Measurements from ENCODE around the gene FAM24A. TPM values are rescaled to one million over a fixed set of nuclear protein-coding genes. Genes with fewer than 3 reads are reported as not detected.
"Not testable (repeated sequence)": the region's sequence is repeated elsewhere in the genome, so short reads cannot be mapped to it uniquely, and the experiment has no call there.

Gene FAM24A
- total RNA-seq, 1 donor, result not detected

DNA sequence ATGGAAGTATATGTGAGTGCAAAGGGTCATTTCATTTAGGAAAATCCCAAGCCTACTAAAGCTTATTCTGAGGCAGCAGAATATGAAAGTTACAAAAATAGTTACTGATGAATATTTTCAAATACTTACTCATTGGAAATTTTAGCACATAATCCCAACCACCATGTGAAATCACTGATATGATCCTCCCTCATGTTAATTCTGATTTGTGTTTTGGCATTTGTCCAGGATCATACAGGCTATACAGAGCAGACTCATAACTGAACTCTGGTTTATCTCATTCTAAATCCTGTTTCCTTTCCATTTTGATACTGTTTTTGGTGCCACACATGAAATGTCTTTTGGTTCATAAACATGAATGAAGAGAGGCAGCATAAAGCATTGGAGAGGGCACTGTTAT is 27.6 kb upstream of the FAM24A start:
- H4K20me1 ChIP-seq (ENCODE audit: insufficient read depth, low read length), result no peaks in the 10 kb centered on the region
- H3K4me3 ChIP-seq (ENCODE audit: insufficient read depth, low read length), result no peak overlapping the region
- H3K27ac ChIP-seq (ENCODE audit: low read depth, low read length), result no peak overlapping the region
- H3K4me2 ChIP-seq (ENCODE audit: insufficient read depth, low read length), result no peak overlapping the region
- TF ChIP-seq, protein P1, sequence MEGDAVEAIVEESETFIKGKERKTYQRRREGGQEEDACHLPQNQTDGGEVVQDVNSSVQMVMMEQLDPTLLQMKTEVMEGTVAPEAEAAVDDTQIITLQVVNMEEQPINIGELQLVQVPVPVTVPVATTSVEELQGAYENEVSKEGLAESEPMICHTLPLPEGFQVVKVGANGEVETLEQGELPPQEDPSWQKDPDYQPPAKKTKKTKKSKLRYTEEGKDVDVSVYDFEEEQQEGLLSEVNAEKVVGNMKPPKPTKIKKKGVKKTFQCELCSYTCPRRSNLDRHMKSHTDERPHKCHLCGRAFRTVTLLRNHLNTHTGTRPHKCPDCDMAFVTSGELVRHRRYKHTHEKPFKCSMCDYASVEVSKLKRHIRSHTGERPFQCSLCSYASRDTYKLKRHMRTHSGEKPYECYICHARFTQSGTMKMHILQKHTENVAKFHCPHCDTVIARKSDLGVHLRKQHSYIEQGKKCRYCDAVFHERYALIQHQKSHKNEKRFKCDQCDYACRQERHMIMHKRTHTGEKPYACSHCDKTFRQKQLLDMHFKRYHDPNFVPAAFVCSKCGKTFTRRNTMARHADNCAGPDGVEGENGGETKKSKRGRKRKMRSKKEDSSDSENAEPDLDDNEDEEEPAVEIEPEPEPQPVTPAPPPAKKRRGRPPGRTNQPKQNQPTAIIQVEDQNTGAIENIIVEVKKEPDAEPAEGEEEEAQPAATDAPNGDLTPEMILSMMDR (IDR thresholded peaks at IDR 0.05; ENCODE audit: extremely low read depth, low read depth, low read length), result no peak
- H3K36me3 ChIP-seq (ENCODE audit: insufficient read depth, low read length), result no peaks in the 10 kb centered on the region
- H2AFZ ChIP-seq (ENCODE audit: low read length), result no peak overlapping the region
- H3K9me3 ChIP-seq (ENCODE audit: low read depth, low read length), result no peaks in the 10 kb centered on the region
- H3K27me3 ChIP-seq (ENCODE audit: insufficient read depth, low read length), result no peaks in the 10 kb centered on the region
- peaks cover 11% of the 10 kb centered on the region for H3K4me1 ChIP-seq (ENCODE audit: insufficient read depth, low read length)
- DNase-seq (ENCODE audit: insufficient read length, low spot score, missing footprints), result no peak
- peaks cover 16% of the 10 kb centered on the region for H3K79me2 ChIP-seq (ENCODE audit: insufficient read depth, low read length)

GRCh38 chr10:122884166-122884565 is 26.2 kb upstream of the FAM24A start:
- no peak for DNase-seq (ENCODE audit: insufficient read length, low spot score, missing footprints)
- no peaks in the 10 kb centered on the region for H4K20me1 ChIP-seq (ENCODE audit: insufficient read depth, low read length)
- no peak overlapping the region for H3K27ac ChIP-seq (ENCODE audit: low read depth, low read length)
- H3K4me3 ChIP-seq (ENCODE audit: insufficient read depth, low read length), result no peak overlapping the region
- no peak overlapping the region for H3K4me2 ChIP-seq (ENCODE audit: insufficient read depth, low read length)
- no peaks in the 10 kb centered on the region for H3K36me3 ChIP-seq (ENCODE audit: insufficient read depth, low read length)
- no peak overlapping the region for H2AFZ ChIP-seq (ENCODE audit: low read length)
- H3K9me3 ChIP-seq (ENCODE audit: low read depth, low read length), result no peaks in the 10 kb centered on the region
- no peaks in the 10 kb centered on the region for H3K27me3 ChIP-seq (ENCODE audit: insufficient read depth, low read length)
- H3K4me1 ChIP-seq (ENCODE audit: insufficient read depth, low read length), result peaks cover 3% of the 10 kb centered on the region
- H3K79me2 ChIP-seq (ENCODE audit: insufficient read depth, low read length), result peaks cover 2% of the 10 kb centered on the region
- TF ChIP-seq, protein P1 (IDR thresholded peaks at IDR 0.05; ENCODE audit: extremely low read depth, low read depth, low read length), result no peak

DNA sequence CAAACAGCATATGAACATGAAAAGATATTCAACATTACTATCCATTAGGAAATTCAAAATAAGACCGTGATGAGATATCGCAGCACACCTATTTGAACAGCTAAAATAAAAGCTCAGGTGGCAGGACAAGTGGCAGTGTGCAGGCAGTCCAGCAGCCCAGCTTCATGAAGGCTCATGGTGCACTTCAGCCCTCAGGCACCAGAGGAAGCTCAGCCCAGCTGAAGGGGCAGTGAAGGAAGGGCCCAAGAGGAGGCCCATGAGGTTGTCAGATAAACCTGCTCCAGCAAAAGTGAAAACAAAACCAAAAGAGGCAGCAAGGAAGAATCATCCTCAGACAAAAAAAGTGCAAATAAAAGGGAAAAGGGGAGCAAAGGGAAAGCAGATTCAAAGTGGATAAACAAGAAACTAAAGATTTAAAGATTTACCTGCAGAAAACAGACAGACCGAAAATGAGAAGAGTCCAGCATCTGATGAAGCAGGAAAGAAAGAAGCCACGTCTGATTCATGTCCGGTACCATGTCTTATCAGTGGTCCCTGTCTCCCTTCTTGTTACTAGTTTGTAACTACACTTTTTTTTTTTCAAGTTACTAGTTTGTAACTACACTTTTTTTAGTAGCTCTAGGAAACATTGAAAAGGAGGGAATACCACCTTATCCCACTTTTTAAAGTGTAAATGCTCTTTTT is 16.0 kb upstream of the FAM24A start:
- Histone ChIP-seq H3K4me3 (ENCODE audit: insufficient read depth, low read length) (no peak overlapping the region), H3K36me3 (ENCODE audit: insufficient read depth, low read length) (no peaks in the 10 kb centered on the region), H3K9me3 (ENCODE audit: low read depth, low read length) (no peaks in the 10 kb centered on the region), H4K20me1 (ENCODE audit: insufficient read depth, low read length) (no peaks in the 10 kb centered on the region), H3K27me3 (ENCODE audit: insufficient read depth, low read length) (no peaks in the 10 kb centered on the region), H3K79me2 (ENCODE audit: insufficient read depth, low read length) (no peaks in the 10 kb centered on the region), H3K27ac (ENCODE audit: low read depth, low read length) (no peak overlapping the region), H3K4me1 (ENCODE audit: insufficient read depth, low read length) (no peaks in the 10 kb centered on the region), H3K4me2 (ENCODE audit: insufficient read depth, low read length) (no peak overlapping the region), H2AFZ (ENCODE audit: low read length) (no peak overlapping the region)
- DNase-seq (ENCODE audit: insufficient read length, low spot score, missing footprints), result no peak
- TF ChIP-seq, protein P1 (IDR thresholded peaks at IDR 0.05; ENCODE audit: extremely low read depth, low read depth, low read length), result no peak

GRCh38 chr10:122903861-122904260 is 6.5 kb upstream of the FAM24A start:
- not testable (repeated sequence) for H3K4me2 ChIP-seq (ENCODE audit: insufficient read depth, low read length); H3K79me2 ChIP-seq (ENCODE audit: insufficient read depth, low read length); H3K27me3 ChIP-seq (ENCODE audit: insufficient read depth, low read length); H4K20me1 ChIP-seq (ENCODE audit: insufficient read depth, low read length); H3K36me3 ChIP-seq (ENCODE audit: insufficient read depth, low read length); DNase-seq (ENCODE audit: insufficient read length, low spot score, missing footprints); H2AFZ ChIP-seq (ENCODE audit: low read length); H3K27ac ChIP-seq (ENCODE audit: low read depth, low read length); H3K4me3 ChIP-seq (ENCODE audit: insufficient read depth, low read length); H3K9me3 ChIP-seq (ENCODE audit: low read depth, low read length); H3K4me1 ChIP-seq (ENCODE audit: insufficient read depth, low read length)
